Activated naive CD4-positive, alpha-beta T cell treated with anti-CD3 and anti-CD28 coated beads, Interleukin-2, amount 50 U/mL, for 16 hours (primary cell): ENCODE results near the gene IQCM.
"Not testable (repeated sequence)": the region's sequence is repeated elsewhere in the genome, so short reads cannot be mapped to it uniquely, and the experiment has no call there.

ENCODE experiments used
- DNase-seq: peaks from one replicate; pipeline ENCODE4 v3.0.0-alpha.2; 2020

Gene IQCM

DNA sequence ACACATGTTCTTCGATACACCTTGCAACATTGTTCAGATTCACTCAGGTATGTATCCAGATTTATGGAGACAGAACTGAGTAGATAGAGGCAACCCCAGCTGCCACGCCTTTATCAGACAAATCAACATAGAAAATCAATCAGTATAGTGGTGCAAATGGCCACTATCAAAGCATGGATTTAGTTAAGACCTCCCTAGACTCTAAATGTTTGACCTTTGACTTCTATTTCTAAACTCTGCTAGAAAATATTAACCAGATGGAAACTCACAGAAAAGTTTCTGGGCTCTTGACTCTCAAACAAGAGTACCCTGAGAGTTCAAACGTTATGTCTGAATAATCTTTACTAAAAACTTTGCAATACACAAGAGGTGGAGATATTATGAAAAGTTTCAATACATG lies 411.5 kb downstream of the IQCM start:
- DNase-seq = no peak

DNA sequence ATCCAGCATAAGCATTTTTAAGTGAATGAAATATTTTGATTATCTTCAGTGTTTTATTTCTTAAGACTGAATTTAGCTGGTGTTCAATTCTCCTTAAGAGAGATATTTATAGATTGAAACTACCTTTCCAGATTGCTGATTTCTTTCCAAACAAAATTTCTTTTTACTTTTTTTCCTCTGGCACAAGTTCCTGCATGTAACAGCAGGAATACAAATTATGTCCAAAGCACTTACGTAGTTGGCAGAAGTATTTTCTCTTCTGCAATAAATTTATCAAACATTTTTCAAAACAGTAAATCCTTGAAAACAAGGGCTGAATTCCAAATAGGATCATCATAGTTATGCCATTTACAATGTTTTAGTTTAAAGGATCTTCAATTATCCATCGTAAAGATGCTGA lies 412.6 kb downstream of the IQCM start:
- no peak for DNase-seq

DNA sequence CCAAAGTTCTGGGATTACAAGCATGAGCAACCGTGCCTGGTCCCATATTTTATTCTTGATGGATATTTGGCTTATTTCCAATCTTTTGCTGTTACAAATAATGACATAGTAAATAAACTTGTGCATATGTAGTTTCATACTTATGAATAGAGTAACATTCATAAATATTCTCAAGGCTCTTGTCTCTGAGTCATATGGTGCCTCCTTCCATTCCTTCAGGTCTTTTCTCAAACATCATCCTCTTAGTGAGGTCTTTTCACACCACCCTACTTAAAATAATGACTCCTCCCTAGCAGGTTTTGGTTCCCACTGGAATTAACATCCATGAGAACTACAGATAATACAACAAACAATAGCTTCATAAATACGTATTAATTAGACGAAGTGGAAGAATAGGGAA lies 416.6 kb downstream of the IQCM start:
- no peak for DNase-seq

DNA sequence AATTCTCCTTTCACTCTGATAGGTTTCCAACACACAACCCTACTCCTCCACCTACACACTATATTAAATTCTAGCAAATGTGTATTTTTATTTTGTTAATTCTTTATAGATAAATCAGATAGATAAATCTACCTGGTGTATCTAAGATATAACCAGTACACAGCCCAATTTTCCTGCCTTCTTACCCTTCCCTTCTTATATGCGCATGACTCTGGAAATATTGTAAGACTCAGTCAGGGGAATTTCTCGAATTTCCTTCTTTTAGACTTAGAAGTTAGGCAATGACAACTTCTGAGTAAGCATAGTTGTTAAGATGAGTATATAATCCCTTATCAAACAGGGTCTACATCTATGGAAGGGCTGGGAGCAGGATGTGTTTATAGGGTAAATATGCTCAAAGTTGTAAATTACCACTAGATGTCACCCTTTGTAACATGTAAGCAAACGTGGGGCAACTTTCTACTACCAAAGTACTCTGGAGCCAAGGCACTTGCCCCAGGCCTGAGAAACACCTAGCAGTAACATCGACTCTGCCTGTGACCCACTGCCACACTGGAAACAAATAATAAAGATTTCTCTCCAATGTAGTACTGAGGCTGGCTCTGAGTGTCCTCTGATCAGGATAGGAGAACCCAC lies 444.7 kb downstream of the IQCM start:
- DNase-seq = no peak

DNA sequence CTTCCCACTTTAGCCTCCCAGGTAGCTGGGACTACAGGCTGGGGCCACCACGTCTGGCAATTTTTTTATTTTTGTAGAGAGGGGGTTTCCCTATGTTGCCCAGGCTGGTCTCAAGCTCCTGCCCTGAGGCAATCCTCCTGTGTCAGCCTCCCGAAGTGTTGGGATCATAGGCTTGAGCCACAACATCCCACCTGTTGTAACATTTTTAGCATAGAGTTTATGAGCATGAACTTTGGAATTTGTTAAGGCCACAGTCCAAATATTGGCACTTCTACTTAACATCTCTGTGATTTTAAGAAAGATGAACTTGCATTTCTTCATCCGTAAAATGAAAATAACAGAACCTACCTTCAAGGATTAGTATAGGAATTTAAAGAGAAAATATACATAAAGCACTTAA lies 445.6 kb downstream of the IQCM start:
- no peak for DNase-seq

DNA sequence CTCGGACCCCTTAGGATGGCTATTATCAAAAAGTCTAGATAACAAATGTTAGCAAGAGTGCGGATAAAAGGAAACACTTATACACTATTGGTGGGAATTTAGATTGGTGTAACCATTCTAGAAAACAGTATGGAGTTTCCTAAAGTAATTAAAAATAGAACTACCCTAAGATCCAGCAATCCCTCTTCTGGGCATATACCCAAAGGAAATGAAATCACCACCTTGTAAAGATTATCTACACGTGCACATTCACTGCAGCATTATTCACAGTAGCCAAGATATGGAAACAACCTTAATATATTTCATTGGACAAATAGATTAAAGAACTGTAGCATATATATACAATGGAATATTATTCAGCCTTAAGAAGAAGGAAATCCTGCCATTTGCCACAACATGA lies 462.4 kb downstream of the IQCM start:
- DNase-seq = no peak

DNA sequence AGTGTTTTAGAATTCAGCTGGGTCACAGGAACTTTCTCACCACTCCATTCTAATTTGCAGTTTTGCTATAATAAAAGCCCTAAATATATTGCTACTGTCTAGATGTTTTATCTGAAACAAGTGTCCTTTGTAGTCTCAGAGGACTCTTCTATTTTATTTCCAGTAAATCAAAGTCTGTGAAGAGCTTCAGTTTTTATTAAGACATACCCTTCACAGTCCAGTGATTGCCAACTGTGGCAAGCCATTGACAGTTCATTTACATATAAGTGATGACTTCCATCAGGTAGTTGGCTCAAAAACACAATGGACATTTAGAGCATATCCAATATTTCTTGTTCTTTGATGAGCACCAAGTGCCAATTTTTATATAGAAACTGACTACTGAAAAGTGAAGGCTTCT lies 466.1 kb downstream of the IQCM start:
- no peak for DNase-seq

DNA sequence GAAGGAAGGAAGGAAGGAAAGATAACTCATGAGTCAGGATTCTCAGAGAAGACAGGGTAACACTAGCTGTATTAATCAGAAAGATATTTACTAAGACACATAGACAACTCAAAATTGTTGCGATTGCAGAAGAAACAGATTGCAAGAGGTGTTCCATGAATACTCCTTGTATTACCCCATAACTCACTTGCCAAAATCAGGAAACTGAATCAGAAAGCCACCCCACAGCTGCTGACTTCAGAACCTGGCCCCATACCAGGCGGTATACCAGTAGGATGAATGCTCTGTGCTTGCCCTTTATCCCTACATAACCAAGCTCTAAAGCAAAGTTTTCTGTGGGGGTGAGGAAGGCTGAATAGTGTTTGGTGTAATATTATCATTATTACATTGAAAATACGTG lies 468.5 kb downstream of the IQCM start:
- DNase-seq = no peak

DNA sequence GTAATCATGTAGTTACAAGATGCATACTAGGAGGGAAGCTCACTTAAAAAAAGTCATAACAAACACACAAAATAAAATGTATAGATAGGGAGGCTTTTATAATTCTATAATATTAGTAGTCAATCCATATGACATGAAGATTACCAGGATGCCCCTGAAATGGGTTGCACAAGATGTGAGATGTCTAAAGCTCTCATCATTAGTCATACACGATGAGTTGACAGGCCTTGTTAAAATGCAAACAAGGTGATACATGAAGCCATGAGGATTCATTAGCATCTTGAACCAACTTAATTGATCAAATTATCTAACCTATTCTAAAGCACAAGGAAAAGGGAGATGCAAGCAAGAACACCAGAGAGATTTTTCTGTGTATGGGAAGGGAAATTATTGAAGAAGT lies 470.2 kb downstream of the IQCM start:
- DNase-seq = no peak

DNA sequence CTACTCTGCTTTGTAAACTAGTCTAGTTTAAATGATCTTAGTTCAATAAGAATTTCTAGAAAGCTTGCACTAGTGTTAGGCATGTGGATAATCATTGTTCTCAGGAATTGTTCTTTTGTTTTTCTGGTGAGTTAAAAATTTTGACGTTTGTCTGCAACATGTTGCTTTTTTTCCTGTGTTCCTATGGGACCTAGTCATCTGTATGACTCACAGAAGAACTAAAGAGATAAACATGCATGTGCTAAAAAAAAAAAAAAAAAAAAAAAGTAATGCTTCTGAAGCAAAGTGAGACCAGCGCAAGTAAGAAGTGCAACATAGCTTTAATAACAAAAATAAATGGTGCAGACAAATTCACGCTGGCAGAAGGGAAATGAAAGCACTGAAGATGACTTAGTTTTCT lies 471.2 kb downstream of the IQCM start:
- no peak for DNase-seq

DNA sequence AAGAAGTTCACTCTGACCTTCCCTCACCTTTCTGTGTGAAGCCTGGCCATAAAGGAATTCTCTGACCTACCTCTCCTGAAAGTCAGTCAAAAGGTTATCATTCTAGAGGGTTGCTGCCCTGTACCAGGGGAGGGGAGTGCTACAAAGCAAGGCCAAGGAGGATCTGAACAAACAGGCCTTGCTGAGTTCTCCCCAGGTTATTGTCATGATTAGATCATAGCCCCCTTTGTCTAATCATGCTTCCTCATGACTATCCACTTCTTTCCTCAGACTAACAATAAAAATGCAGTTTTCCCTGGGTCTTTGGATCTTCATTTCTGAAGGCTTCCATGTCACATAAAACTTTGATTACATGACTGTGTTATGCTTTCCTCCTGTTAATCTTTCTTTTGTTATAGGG lies 472.0 kb downstream of the IQCM start:
- no peak for DNase-seq

DNA sequence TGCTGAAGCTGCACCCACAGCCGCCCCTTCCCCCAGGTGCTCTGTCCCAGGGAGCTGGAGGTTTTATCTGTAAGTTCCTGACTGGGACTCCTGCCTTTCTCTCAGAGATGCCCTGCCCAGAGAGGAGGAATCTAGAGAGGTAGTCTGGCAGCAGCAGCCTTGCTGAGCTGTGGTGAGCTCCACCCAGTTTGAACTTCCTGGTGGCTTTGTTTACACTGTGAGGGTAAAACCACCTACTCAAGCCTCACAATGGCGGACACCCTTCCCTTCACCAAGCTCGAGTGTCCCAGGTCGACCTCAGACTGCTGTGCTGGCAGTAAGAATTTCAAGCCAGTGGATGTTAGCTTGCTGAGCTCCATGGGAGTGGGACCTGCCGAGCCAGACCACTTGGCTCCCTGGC lies 474.5 kb downstream of the IQCM start:
- DNase-seq = not testable (repeated sequence)

DNA sequence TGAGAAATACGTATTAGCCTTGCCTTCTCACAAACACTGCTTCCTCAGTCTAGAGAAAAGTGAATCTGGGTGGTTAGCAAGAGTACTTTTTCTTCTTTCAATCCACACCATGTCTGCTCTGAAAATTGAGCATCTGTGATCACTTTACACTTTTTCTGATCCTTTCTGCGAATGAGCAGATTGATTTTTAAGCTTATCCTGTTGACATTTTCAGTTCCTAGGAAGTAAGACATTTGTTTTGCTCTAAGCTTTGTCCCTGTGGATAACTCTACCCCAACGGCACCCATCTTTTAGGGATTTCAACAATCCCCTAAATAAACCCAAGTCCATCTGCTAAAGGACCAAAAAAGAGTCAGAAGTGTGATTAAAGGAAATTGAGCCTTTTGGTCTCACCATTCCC lies 487.5 kb downstream of the IQCM start:
- no peak for DNase-seq

DNA sequence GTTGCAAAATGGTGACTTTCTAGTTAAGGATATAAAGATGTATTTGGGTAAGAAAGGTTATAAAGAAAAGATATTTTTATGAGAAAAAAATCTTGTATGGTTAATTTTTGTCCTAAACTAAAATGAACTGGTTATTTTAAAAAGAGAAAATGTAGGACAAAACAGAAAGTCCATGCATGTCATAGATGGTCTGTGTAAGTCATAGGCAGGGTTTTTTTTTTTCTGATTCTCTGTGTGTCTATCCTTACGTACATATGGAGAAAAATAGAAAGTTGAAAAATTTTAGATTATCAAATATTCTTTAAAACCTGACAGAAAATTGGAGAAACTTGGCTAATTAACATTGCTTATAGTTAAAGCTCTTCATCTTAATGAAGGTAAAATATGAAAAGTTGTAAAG lies 493.4 kb downstream of the IQCM start:
- no peak for DNase-seq

DNA sequence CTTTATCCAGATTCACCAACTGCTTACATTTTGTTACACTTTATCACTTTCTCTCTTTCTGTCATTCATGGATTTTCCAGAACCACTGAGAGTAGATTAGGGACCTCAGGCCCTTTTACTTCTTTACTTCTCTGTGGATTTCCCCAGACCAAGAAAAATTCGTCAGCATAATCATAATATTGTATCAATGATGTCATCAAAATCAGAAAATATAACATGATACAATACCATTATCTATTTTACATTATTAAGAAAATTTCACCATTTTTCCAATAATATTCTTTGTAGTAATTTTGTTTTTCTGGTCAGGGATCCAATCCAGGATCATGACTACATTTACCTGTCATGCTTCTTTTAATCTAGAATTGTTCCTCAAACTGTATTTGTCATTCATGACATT lies 494.2 kb downstream of the IQCM start:
- DNase-seq = no peak

DNA sequence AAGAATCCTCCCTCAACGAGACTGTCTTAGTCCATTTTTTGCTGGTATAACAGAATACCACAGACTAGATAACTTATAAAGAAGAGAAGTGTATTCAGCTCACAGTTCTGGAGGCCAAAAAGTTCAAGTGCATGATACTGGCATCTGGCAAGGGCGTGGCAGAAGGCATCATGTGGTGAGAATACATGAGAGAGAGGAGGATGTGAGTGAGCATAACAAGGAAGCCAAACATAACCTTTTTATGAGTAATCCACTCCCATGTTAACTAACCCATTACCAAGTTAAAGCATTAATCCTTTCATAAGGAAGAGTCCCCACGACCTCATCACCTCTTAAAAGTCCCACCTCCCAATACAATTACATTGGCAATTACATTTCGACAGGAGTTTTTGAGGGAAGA lies 504.6 kb downstream of the IQCM start:
- no peak for DNase-seq

DNA sequence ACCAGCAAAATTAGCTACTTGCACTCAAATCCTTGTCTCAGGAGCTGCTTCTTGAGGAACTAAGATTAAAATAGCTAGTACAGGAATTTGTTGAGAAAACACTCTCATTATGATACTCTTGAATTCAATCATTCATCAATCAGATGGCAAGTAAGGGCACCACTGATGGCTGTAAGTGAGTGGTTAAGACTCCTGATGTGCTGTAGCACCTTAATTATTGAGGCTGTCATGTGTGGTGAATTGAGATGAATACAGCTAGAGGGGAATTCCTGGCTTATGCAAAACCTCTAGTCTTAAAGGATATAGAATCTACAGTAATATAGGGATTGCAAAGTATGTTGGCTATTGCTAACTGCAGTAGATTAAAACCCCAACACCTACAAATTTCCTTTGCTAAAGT lies 509.1 kb downstream of the IQCM start:
- DNase-seq = no peak
